ENCODE data around the gene SLC25A11. TPM values are rescaled to one million over a fixed set of nuclear protein-coding genes. Genes with fewer than 3 reads are reported as not detected.
"Not testable (repeated sequence)": the region's sequence is repeated elsewhere in the genome, so short reads cannot be mapped to it uniquely, and the experiment has no call there.

Gene SLC25A11
- total RNA-seq, 1 donor from 2014 or later = 94.6 TPM

DNA sequence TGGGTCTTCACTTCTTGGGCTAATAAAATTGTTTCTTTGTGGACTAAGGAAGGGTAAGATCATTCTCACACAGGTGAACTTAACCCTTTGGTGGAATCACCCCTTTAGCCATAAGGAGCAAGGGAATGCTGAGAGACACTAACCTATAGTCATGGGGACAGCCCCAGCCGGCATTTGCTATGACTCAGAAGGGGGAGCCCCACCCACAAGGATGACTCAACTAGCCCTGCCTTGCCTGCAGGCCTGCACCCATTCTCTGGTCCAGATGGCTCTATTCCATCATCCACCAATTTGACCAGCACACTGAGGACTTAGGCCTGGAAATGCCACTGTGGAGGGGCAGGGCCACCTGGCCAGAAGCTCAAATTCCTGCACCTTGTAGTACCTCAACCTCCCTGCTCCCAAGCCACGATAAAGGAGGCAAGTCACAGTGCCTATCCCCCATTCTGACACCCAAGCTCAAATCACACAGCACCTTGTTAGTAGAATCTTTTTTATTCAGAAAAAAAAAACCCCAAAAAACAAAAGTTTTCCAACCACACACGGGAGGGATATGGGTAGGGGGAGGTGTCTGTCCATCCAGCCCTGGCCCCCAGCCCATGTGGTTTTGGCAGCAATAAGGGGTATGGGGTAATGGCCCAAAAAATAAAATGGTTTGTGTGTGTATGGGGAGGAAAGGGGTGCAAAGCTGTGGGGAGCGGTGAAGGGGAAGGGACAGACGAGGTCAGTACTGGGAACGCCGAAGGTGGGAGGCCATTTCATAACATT is 5.5 kb upstream of the SLC25A11 start:
- peak; percentile 53 for DNase-seq

DNA sequence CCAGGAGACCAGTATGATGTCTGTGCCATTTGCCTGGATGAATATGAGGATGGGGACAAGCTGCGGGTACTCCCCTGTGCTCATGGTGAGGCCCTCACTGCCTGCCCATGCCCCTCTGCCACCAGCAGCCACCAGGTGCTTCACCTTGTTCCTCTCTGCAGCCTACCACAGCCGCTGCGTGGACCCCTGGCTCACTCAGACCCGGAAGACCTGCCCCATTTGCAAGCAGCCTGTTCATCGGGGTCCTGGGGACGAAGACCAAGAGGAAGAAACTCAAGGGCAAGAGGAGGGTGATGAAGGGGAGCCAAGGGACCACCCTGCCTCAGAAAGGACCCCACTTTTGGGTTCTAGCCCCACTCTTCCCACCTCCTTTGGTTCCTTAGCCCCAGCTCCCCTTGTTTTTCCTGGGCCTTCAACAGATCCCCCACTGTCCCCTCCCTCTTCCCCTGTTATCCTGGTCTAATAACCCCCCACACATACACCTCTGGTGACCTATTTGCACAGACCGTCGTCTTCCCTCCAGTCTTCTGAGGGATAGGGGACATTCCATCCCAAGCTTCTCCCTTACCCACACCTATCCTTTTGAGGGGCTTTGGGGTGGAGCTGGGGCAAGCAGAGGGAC is 4.8 kb upstream of the SLC25A11 start:
- DNase-seq = no peak

DNA sequence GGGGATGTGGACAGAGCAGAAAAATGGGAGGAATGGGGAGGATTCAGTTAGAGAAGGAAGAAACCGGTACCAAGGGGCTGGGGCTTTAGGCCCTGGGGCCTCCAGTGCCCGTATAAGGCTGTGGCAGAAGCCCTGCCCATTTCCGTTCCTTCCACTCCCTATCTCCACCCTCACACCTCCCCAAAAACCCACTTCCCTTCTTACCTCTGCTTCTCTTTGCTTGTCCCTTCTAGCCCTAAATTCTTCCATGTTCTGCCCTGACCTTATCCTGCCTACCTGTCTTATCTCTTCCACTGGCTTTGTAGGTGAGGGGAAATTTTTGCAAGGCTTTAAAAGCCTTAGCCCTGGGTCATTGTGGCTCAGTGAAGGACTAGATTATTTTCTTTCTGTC is 4.3 kb upstream of the SLC25A11 start:
- DNase-seq = no peak

DNA sequence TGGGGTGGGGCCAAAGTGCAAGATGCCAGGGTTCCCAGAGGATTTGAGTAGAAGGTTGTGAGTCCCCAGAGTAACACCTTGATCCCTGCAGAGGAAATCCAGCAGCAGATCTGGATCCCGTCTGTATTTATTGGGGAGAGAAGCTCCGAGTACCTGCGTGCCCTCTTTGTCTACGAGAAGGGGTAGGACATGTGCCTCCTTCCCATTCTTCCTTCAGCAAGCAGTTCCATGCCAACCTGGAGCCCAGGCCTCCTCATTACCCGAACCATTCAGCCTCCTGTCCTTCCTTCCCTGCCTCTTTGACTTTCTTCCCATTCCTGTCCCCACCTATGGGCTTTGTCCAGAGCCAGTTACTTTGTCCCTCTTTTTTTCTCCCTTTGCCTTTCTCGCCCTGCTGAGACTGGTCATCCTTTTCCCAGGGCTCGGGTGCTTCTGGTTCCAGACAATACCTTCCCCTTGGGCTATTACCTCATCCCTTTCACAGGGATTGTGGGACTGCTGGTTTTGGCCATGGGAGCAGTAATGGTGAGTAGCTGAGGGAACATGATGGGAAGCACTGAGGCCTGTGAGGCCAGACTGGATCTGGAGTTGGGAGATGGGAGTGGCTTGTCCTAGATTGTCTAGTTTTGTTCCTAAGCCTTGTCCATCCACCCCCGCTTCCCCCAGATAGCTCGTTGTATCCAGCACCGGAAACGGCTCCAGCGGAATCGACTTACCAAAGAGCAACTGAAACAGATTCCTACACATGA is 3.1 kb upstream of the SLC25A11 start:
- DNase-seq = no peak

DNA sequence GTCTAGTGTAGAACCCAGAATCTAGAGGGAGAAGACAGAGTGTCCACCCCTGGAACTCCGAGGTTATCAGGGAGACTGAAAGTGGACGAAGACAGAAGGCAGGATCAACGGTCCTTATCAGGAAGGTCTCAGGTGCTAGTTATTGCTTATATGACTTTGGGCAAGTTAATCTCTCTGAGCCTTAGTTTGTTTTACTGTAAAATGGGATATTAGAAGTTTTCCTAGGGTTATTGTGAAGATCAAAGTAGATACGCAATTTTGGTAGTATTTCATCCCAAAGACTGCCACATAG is 1.4 kb upstream of the SLC25A11 start:
- DNase-seq = no peak

DNA sequence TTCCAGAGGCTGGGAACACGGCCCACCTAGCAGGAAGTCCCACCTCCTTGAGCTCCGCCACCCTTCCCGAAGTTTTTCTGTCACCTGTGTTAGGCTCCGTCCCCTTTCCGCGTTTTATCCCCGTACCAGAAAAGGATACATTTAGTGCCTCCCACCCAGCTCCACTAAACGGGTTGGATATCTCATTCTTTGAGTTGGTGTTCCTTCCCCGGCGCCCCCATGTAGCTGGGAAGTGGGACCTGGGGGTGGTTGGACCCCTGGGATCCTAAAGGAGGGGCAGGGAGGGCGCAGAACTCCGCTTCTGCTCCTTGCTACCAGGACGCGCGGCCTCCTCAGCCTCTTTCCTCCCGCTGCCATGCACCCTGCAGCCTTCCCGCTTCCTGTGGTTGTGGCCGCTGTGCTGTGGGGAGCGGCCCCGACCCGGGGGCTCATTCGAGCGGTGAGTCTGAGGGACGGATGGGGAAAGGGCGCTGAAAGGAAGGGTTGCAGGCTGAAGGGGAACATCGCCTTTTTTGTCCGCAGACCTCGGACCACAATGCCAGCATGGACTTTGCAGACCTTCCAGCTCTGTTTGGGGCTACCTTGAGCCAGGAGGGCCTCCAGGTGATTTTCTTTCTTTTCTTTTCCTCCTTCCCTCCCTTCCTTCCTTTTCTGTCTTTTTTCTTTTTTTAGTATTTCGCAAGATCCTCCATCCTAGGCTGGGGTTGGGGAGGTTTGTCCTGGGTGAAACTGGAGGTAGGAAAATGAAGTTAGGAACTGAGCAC is 891 bp upstream of the SLC25A11 start:
- DNase-seq = no peak

DNA sequence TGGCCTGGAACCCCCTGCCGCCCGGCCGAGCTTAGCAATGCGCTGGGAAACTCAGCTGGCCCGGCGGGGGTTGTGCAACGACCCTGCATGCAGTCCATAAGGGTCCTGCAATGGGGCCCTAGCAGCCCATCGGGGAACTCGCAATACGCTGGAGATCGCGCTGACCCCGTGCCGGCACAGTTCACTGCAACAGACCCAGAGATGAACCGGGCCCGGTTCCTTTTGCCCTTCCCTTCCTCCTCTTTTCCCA is 375 bp downstream of the SLC25A11 start:
- no peak for DNase-seq

DNA sequence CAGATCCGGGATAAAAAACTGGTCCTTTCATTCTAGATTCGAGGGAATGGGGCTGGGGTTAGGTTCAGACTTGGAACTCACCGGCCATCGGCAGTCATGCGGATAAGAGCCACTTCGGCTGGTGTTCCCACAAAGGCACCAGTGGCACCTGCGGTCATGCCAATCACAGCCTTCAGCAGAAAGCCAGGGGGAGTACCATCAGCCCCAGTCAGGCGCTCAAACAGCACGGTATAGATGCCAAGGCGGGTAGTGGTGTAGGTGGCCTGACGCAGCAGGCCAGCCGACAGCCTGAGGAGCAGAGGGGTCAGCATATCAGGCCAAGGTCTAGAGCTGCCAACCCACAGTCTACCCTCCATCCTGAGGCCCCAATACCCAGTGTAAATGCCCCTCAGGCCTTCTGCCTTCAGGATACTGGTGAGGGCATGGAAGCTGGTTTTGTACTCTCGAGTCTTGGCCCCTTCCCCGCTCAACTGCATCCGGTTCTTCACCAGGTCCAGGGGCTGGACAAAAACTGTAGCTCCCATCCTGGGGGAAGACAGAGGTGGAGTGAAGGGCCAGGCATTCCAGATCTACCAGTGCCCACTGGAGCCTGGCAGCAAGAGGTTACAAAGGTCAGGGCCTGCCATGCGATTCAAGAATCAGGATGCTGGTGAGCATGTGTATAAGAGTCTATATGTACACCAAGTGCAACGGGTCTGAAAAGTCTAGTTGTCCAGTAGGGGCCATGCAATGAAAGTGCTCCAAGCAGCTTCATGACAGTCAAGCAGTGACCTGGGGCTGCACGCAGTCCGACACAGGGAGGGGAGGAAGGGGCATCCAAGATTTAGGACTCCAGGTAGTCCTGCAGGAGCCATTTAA is 929 bp downstream of the SLC25A11 start:
- no peak for DNase-seq

DNA sequence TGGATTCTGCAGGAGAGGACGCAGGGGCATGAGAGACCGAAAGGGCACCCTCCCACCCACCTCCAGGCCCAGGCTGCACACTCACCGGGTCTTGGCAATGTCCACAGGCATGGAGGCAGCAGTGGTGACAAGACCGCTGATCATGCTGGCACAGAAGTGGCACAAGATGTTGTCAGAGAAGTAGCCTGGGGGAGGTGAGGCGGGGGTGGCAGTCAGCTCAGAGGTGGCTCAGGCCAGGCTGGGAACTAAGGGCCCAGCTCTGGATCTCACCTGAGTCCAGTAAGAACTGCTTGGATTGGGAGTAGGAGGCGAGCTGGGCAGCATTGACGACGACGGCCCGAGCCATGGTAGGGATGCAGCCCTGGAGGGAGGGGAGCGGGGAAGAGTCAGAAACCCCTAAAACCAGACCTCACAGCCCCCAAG is 1.8 kb downstream of the SLC25A11 start:
- DNase-seq = no peak

DNA sequence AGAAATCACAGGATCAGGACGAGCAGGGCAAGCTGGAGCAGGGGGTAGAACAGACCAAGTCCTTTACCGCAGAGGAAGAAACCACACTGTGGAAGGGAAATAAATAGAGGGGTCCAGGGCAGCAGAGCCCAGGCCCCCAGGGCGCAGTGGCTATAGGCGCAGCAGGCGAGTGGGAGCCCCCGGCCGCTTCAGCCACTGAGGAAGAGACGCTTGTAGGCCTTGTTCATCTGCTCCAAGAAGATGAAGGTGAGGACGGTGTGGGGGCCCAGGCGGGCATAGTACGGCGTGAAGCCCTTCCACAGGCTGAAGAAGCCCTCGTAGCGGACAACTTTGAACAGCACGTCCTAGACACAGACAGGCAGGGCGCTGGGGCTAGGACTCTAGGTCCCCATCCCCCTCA is 2.3 kb downstream of the SLC25A11 start:
- no peak for DNase-seq

DNA sequence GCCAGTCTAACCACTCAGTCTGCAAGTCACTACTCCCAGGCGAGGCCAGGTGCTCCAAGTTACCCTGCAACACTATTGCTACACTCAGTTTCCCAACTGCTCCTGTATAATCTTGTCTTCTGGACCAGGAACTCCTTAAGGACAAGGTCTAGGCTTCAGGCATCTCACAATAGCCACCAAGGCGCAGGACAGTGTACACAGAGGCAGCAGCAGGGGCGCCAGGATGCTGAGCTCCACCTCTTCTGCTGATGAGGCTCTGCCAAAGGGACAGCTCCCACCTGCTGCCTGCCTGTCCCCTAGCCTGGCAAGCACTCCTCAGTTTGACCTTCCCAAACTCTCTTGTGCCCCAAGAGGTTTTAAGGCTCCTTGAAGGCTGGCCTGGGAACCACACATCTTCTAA is 3.4 kb downstream of the SLC25A11 start:
- DNase-seq = no peak

DNA sequence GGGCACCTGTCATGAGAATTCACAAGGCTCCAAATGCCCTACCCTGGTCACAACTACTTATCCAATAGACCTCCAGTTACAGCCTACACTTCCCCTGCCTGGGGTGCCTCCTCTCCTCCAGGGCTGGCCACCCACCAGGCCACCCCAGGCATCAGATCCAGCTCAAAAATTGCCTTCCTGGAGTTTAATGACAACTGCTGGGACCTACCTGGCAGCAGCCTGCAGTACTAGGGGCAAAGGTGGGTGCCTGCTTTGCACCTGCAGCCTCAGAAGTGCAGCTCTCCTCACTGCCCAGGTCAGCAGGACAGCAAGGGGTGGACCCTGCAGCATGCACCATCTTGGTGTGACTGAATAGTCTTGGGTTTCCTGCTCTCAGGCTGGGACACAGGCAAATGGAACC is 4.2 kb downstream of the SLC25A11 start:
- no peak for DNase-seq

DNA sequence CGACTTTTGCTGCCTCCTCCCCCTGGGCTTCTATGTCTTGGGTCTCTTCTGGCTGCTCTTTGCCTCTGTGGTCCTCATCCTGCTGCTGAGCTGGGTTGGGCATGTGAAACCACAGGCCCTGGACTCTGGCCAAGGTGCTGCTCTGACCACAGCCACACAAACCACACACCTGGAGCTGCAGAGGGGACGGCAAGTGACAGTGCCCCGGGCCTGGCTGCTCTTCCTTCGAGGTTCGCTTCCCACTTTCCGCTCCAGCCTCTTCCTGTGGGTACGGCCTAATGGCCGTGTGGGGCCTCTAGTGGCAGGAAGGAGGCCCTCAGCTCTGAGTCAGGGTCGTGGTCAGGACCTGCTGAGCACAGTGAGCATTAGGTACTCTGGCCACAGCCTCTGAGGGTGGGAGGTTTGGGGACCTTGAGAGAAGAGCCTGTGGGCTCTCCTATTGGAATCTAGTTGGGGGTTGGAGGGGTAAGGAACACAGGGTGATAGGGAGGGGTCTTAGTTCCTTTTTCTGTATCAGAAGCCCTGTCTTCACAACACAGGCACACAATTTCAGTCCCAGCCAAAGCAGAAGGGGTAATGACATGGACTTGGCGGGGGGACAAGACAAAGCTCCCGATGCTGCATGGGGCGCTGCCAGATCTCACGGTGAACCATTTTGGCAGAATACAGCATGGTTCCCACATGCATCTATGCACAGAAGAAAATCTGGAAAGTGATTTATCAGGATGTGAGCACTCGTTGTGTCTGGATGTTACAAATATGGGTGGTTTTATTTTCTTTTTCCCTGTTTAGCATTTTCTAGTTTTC is 5.5 kb downstream of the SLC25A11 start:
- DNase-seq = no peak

DNA sequence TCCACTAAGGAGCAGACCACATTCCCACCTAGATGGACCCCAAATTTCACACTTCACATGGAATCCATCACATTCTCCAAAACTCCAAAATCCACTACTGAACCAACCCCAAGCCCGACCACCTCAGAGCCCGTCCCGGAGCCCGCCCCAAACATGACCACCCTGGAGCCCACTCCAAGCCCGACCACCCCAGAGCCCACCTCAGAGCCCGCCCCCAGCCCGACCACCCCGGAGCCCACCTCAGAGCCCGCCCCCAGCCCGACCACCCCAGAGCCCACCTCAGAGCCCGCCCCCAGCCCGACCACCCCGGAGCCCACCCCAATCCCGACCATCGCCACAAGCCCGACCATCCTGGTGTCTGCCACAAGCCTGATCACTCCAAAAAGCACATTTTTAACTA is 6.2 kb downstream of the SLC25A11 start:
- no peak for DNase-seq

DNA sequence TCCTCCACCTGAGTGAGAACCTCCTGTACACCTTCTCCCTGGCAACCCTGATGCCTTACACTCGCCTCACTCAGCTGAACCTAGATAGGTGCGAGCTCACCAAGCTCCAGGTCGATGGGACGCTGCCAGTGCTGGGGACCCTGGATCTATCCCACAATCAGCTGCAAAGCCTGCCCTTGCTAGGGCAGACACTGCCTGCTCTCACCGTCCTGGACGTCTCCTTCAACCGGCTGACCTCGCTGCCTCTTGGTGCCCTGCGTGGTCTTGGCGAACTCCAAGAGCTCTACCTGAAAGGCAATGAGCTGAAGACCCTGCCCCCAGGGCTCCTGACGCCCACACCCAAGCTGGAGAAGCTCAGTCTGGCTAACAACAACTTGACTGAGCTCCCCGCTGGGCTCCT is 7.1 kb downstream of the SLC25A11 start:
- no peak for DNase-seq

DNA sequence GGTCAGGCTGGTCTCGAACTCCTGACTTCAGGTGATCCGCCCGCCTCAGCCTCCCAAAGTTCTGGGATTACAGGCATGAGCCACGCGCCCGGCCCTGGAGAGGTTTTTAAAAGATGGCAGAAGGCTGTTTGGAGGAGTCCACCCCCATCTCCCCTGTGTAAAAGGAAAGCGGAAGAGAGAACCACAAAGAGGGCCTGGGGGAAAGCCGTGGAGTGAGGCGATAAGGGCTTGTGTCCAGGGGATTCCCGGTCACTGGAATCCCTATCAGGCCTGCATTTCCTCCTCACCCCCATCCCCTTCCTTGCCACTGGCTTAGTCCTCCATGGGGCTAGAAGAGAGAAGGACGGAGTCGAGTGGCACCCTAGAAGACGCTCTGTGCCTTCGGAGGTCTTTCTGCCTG is 7.9 kb downstream of the SLC25A11 start, which contains the start of gene GP1BA:
Gene GP1BA, plus strand, starts transcription at position 315 of the 400 bp plus-strand sequence. CDS start 328 bp downstream, outside the sequence.
- no peak for DNase-seq

DNA sequence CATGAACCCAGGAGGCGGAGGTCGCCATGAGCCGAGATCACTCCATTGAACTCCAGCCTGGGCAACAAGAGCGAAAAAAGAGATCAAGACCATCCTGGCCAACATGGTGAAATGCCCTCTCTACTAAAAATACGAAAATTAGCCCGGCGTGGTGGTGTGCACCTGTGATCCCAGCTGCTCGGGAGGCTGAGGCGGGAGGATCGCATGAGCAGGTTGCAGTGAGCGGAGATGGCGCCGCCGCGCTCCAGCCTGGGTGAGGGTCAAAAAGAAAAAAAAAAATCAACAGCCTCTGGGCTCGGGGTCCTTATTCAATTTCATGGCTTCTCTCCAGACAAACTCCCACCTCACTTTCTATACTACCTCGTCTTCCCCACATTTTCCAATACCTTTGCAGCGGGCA is 11.0 kb downstream of the SLC25A11 start:
- DNase-seq = no peak

DNA sequence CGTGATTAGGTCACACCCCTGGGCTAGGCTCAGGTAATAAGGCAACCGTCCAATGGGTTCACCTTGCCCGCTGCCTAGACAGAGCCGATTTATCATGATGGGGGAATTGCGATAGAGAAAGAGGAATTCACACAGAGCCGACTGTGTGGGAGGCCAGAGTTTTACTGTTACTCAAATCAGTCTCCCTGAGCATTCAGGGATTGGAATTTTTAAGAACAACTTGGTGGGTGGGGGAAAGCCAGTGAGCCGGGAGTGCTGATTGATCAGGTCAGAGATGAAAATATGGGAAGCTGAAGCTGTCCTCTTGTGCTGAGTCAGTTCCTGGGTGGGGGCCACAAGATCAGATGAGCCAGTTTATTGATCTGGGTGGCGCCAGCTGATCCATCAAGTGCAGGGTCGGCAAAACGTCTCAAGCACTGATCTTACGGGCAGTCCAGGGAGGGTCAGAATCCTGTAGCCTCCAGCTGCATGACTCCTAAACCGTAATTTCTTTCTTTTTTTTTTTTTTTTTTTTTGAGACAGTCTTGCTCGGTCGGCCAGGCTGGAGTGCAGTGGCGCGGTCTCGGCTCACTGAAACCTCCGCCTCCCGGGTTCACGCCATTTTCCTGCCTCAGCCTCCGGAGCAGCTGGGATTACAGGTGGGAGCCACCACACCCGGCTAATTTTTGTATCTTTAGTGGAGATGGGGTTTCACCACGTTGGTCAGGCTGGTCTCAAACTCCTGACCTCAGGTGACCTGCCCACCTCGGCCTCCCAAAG is 13.1 kb downstream of the SLC25A11 start:
- not testable (repeated sequence) for DNase-seq

DNA sequence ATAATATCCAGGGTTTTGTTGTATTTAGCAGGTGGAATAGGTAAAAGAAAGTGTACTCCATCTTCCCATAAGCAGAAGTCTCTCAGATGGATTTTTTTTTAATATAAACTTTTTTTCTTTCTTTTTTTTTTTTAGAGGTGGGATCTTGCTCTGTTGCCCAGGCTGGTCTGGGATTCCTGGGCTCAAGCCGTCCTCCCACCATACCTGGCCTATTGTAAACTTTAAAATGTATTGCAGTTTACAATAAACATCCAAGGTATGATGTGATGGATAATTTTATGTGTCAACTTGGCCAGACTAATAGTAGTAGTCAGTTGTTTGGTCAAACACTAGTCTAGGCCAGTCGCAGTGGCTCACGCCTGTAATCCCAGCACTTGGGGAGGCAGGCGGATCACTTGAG is 18.5 kb downstream of the SLC25A11 start:
- DNase-seq = no peak

DNA sequence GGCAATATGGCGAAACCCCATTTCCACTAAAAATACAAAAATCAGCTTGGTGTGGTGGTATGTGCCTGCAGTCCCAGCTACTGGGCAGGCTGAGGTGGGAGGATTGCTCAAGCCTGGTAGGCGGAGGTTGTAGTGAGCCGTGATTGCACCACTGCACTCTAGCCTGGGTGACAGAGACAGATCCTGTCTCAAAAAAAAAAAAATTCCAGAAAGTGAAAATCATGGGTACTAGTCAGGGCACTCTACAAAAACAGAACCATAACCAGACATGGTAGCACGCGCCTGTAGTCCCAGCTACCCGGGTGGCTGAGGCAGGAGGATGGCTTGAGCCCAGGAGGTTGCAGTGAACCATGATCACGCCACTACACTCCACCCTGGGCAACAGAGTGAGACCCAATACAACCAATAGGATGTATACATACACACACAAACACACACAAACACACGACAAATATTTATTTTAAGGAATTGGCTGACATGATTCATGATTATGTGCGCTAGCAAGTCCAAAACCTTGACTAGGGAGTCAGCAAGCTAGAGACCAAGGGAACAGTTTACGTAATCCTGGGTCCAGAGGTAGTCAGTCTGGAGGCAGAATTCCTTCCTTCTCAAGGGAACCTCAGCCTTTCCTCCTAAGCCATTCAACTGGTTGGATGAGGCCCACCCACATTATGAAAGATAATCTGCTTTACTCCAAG is 19.3 kb downstream of the SLC25A11 start:
- DNase-seq = no peak
